Liver (tissue), 9 donors: ENCODE results near the gene KCNE3. TPM values are rescaled to one million over a fixed set of nuclear protein-coding genes. Genes with fewer than 3 reads are reported as not detected.

Source experiments
- DNase-seq: peaks from one replicate; pipeline ENCODE4 v3.0.0-alpha.2; 2017; ENCODE audit warnings: low spot score
- H3K27ac ChIP-seq, 2 donors: one replicate each; pipeline ENCODE4 v1.7.0; 2013; ENCODE audit warnings: inconsistent platforms in 2 of 2, low read length in 2 of 2, control low read depth in 1 of 2, low read depth in 1 of 2, mild to moderate bottlenecking in 1 of 2
- H3K27me3 ChIP-seq, 4 donors: one replicate each; pipeline versions ENCODE4 v1.6.1 to v1.7.0; 2013; ENCODE audit warnings: low read length in 3 of 4, inconsistent platforms in 1 of 4, mild to moderate bottlenecking in 1 of 4, moderate library complexity in 1 of 4; ENCODE audit not compliant: control insufficient read depth in 4 of 4, insufficient read depth in 4 of 4
- H3K36me3 ChIP-seq, 4 donors: one replicate each; pipeline versions ENCODE4 v1.6.1 to v1.7.0; 2013; ENCODE audit warnings: low read length in 3 of 4, mild to moderate bottlenecking in 3 of 4, low read depth in 1 of 4, moderate library complexity in 1 of 4; ENCODE audit not compliant: control insufficient read depth in 4 of 4, insufficient read depth in 3 of 4
- H3K4me1 ChIP-seq, 4 donors: one replicate each; pipeline versions ENCODE4 v1.6.1 to v1.7.0; 2013; ENCODE audit warnings: low read length in 3 of 4, mild to moderate bottlenecking in 3 of 4, moderate library complexity in 1 of 4; ENCODE audit not compliant: control insufficient read depth in 4 of 4, insufficient read depth in 4 of 4
- H3K4me3 ChIP-seq, 3 donors: one replicate each; pipeline versions ENCODE4 v1.6.1 to v1.7.0; 2013; ENCODE audit warnings: low read length in 3 of 3, control low read depth in 1 of 3, low read depth in 1 of 3, mild to moderate bottlenecking in 1 of 3
- H3K9ac ChIP-seq, 2 donors: one replicate each; pipeline ENCODE4 v1.7.0; 2013; ENCODE audit warnings: low read length in 2 of 2, mild to moderate bottlenecking in 2 of 2, moderate library complexity in 2 of 2, control low read depth in 1 of 2, low read depth in 1 of 2
- H3K9me3 ChIP-seq, 4 donors: one replicate each; pipeline versions ENCODE4 v1.6.1 to v1.7.0; 2013; ENCODE audit warnings: low read length in 3 of 4; ENCODE audit not compliant: control insufficient read depth in 4 of 4
- CTCF ChIP-seq: fragments of 150-350 bp; IDR thresholded peaks from 2 replicates; pipeline ENCODE4 v1.5.1; 2017; ENCODE audit warnings: improper control_type of control experiment, low read depth, low read length; ENCODE audit not compliant: missing input control
- EGR1 ChIP-seq, 2 donors: IDR thresholded peaks; 2 replicates each; pipeline ENCODE4 v1.6.1; 2016 to 2018; ENCODE audit warnings: antibody characterized with exemption in 2 of 2, low read depth in 2 of 2
- FOXA1 ChIP-seq: IDR thresholded peaks from 2 replicates; pipeline ENCODE4 v1.6.1; 2016; ENCODE audit warnings: antibody characterized with exemption
- FOXA2 ChIP-seq: IDR thresholded peaks from 2 replicates; pipeline ENCODE4 v1.6.1; 2016; ENCODE audit warnings: antibody characterized with exemption
- GABPA ChIP-seq, 2 donors: IDR thresholded peaks in 1 of 2; conservative IDR thresholded peaks in 1 of 2; 2 replicates each; pipeline ENCODE4 v1.6.1; 2016; ENCODE audit warnings: antibody characterized with exemption in 2 of 2, mild to moderate bottlenecking in 1 of 2, moderate library complexity in 1 of 2
- HNF4A ChIP-seq, 2 donors: conservative IDR thresholded peaks; 2 replicates each; pipeline ENCODE4 v1.6.1; 2016; ENCODE audit warnings: antibody characterized with exemption in 2 of 2, mild to moderate bottlenecking in 2 of 2
- HNF4G ChIP-seq: IDR thresholded peaks from 2 replicates; pipeline ENCODE4 v1.6.1; 2016; ENCODE audit warnings: antibody characterized with exemption
- JUND ChIP-seq, 2 donors: IDR thresholded peaks; 2 replicates each; pipeline ENCODE4 v1.6.1; 2016; ENCODE audit warnings: antibody characterized with exemption in 2 of 2
- MAX ChIP-seq: IDR thresholded peaks from 2 replicates; pipeline ENCODE4 v1.6.1; 2016; ENCODE audit warnings: antibody characterized with exemption
- NR2F2 ChIP-seq: IDR thresholded peaks from 2 replicates; pipeline ENCODE4 v1.6.1; 2016; ENCODE audit warnings: antibody characterized with exemption
- RAD21 ChIP-seq, 2 donors: IDR thresholded peaks; 2 replicates each; pipeline ENCODE4 v1.6.1; 2016; ENCODE audit warnings: antibody characterized with exemption in 2 of 2, mild to moderate bottlenecking in 2 of 2
- REST ChIP-seq: IDR thresholded peaks from 2 replicates; pipeline ENCODE4 v1.6.1; 2016; ENCODE audit warnings: antibody characterized with exemption, mild to moderate bottlenecking
- RXRA ChIP-seq, 2 donors: IDR thresholded peaks; 2 replicates each; pipeline ENCODE4 v1.6.1; 2017 to 2018; ENCODE audit warnings: antibody characterized with exemption in 2 of 2, mild to moderate bottlenecking in 1 of 2
- SP1 ChIP-seq: IDR thresholded peaks from 2 replicates; pipeline ENCODE4 v1.6.1; 2018; ENCODE audit warnings: antibody characterized with exemption, mild to moderate bottlenecking
- TAF1 ChIP-seq: conservative IDR thresholded peaks from 2 replicates; pipeline ENCODE4 v1.6.1; 2016; ENCODE audit warnings: antibody characterized with exemption, mild to moderate bottlenecking
- YY1 ChIP-seq: IDR thresholded peaks from 2 replicates; pipeline ENCODE4 v1.6.1; 2016; ENCODE audit warnings: antibody characterized with exemption, mild to moderate bottlenecking
- WGBS: extraction: QIAGEN DNeasy Blood & Tissue Kit; methylation state at CpG from one replicate; pipeline ENCODE4 v1.1.7; 2013; 5-methylcytosine and 5-hydroxymethylcytosine counted together
- polyA plus RNA-seq, 2 donors: library from polyadenylated mRNA; stranded (reverse) in 1 of 2; unstranded in 1 of 2; fragments of 200-250 nt in 1 of 2; fragments of >200 nt in 1 of 2; fragmentation: Nextera tagmentation in 1 of 2; extraction: Ambion mirVana in 1 of 2; gene quantifications; one replicate each; pipeline versions ENCODE4 v1.2.1 to v1.2.3, GENCODE V29; 2013 to 2015
- total RNA-seq, 2 donors: library from RNA; depleted of rRNA; stranded (reverse); fragments of >200 nt; gene quantifications; one replicate each; pipeline ENCODE4 v1.2.3, GENCODE V29; 2014
- donor health status: healthy.
- donor health status: healthy.
- donor health status: healthy.
- donor health status: healthy.
- donor health status: healthy.

KCNE3 gene
- total and polyA plus RNA-seq, 4 donors: 1.4 to 22.9 (median 3.8) TPM

- no peak for TF ChIP-seq CTCF
These were observed 25.8 kb upstream of the KCNE3 start, which contains the start of gene LIPT2 (continued) for GRCh38 chr11:74492974-74493790.

- Histone ChIP-seq H3K9me3 (no peaks in the 10 kb centered on the region), H3K4me1 (peaks cover 4 to 13% (median 11%) of the 10 kb centered on the region in 4 donors), H3K4me3 (no peak overlapping the region), H3K9ac (no peak overlapping the region), H3K27me3 (no peaks in the 10 kb centered on the region), H3K36me3 (peaks cover 0 to 3% (median 0%) of the 10 kb centered on the region in 4 donors), H3K27ac (no peak overlapping the region)
- no peak for DNase-seq
- 95% methylated on average over 11 of the region's 11 CpGs for WGBS
- TF ChIP-seq NR2F2: no peak
- TF ChIP-seq EGR1 (IDR thresholded peaks at IDR 0.05; ENCODE audit: low read depth in 2 of 2): no peak
- TF ChIP-seq YY1: no peak
- TF ChIP-seq SP1: no peak
- TF ChIP-seq FOXA2: no peak
- no peak for TF ChIP-seq TAF1
These were observed 24.7 kb upstream of the KCNE3 start for GRCh38 chr11:74492084-74492483.

- Histone ChIP-seq H3K36me3 (peaks cover 0 to 3% (median 0%) of the 10 kb centered on the region in 4 donors), H3K4me3 (no peak overlapping the region), H3K4me1 (peaks cover 4 to 13% (median 11%) of the 10 kb centered on the region in 4 donors), H3K27ac (no peak overlapping the region), H3K9me3 (no peaks in the 10 kb centered on the region), H3K27me3 (no peaks in the 10 kb centered on the region), H3K9ac (no peak overlapping the region)
- no peak for TF ChIP-seq MAX
- DNase-seq: no peak
- 91% methylated on average over 4 of the region's 4 CpGs for WGBS
These were observed 23.6 kb upstream of the KCNE3 start for GRCh38 chr11:74490941-74491340.

- no peak for DNase-seq
- 85% methylated on average over 1 of the region's 1 CpG for WGBS
- peaks cover 0 to 3% (median 0%) of the 10 kb centered on the region in 4 donors for H3K36me3 ChIP-seq
- H3K4me1 ChIP-seq: peaks cover 0 to 5% (median 3%) of the 10 kb centered on the region in 4 donors
- H3K27ac ChIP-seq: no peak overlapping the region
- no peaks in the 10 kb centered on the region for H3K27me3 ChIP-seq
- H3K4me3 ChIP-seq: no peak overlapping the region
- TF ChIP-seq TAF1 (no peak), SP1 (no peak), RXRA (IDR thresholded peaks at IDR 0.05) (no peak), FOXA1 (no peak), HNF4A (conservative IDR thresholded peaks at IDR 0.05) (no peak), CTCF (peak; percentile 21), GABPA (IDR thresholded peaks at IDR 0.05 in 1 of 2, conservative IDR thresholded peaks at IDR 0.05 in 1 of 2) (no peak), MAX (no peak), REST (no peak), HNF4G (no peak), RAD21 (IDR thresholded peaks at IDR 0.05) (peak; percentile 36 to 70), JUND (IDR thresholded peaks at IDR 0.05) (no peak)
- no peaks in the 10 kb centered on the region for H3K9me3 ChIP-seq
- no peak overlapping the region for H3K9ac ChIP-seq
These were observed 20.5 kb upstream of the KCNE3 start for GRCh38 chr11:74487875-74488274.
